Measurements from ENCODE around the gene LTO1. TPM values are rescaled to one million over a fixed set of nuclear protein-coding genes. Genes with fewer than 3 reads are reported as not detected.

LTO1 gene
- total RNA-seq, 6 experiments from 2014 or later, result 23.2 to 28.5 (median 25.6) TPM

DNA sequence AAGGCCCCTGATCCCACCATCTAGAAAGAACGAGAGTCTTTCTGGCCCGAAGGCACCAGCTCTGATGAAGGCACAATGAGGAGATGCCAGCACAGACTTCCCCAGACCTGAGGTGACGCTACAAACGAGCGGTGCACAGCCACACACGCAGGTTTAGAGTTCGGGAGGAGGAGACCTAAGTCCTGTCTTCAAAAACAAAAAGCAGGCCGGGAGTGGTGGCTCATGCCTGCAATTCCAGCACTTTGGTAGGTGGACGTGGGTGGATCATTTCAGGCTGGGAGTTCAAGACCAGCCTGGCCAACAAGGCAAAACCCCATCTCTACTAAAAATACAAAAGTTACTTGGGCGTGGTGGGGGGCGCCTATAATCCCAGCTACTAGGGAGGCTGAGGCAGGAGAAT lies 9.5 kb downstream of the LTO1 start:
- no peak for TF ChIP-seq CTCF (IDR thresholded peaks at IDR 0.05)
- Mint-ChIP-seq H3K27ac (no peak overlapping the region), H3K36me3 (ENCODE audit: low read depth) (peaks cover 39% of the 10 kb centered on the region), H3K4me3 (no peak overlapping the region), H3K4me1 (ENCODE audit: low read depth) (peaks cover 15% of the 10 kb centered on the region), H3K27me3 (ENCODE audit: insufficient read depth) (peaks cover 9% of the 10 kb centered on the region), H3K9me3 (no peaks in the 10 kb centered on the region)
- no peak for DNase-seq

DNA sequence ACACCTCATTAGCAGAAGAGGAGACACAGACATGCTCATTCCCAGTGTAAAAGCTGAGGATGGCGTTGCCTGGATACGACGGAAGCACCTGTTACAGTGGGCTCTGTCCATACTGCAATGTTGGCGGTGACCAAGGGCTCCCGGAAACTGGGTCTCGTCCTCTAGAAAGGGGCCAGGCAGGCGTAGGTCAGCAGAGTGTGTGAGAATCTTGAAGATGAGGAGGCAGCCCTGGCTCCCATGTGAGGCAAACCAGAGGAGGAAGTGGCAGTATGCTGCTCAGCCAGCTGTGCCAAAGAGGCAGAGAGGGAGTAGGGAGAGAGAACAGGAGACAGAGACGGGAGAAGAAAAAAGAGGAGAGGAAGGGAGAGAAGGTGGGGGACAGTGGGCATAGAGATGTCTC lies 10.3 kb downstream of the LTO1 start:
- TF ChIP-seq CTCF (IDR thresholded peaks at IDR 0.05), result no peak
- no peaks in the 10 kb centered on the region for H3K9me3 Mint-ChIP-seq
- H3K4me1 Mint-ChIP-seq (ENCODE audit: low read depth), result peaks cover 7% of the 10 kb centered on the region
- no peak overlapping the region for H3K4me3 Mint-ChIP-seq
- H3K27me3 Mint-ChIP-seq (ENCODE audit: insufficient read depth), result peaks cover 12% of the 10 kb centered on the region
- peaks cover 31% of the 10 kb centered on the region for H3K36me3 Mint-ChIP-seq (ENCODE audit: low read depth)
- no peak for DNase-seq
- H3K27ac Mint-ChIP-seq, result no peak overlapping the region

DNA sequence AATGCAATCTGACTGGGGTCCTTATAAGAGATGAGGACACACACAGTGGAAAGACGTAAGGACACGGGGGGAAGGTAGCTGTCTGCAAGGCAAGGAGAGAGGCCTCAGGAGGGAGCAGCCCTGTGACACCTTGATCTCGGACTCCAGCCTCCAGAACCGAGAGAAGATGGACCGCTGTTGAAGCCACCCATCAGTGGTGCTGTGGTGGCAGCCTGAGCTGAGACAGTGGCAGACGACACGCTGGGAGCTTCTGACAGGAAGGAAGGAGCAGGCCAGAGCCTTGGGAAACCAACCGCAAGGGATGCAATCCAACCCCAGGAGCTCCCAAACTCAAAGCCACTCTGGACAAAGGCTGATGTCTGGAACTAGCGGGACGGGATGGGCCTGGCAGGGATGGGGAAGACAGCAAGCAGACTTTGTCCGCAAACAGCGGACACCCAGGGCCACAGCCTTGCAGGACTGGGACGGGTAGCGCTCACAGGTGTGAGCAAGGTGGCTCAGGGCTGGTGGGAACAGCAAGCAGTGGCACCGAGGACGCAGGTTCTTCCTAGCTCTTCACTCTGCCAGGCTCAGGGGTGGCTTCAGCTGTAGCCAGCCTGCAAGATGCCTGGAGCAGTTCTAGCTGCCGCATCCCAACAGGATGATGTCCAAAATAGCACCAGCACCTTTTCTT lies 10.9 kb downstream of the LTO1 start:
- Mint-ChIP-seq H3K27me3 (ENCODE audit: insufficient read depth) (peaks cover 18% of the 10 kb centered on the region), H3K9me3 (no peaks in the 10 kb centered on the region), H3K27ac (no peak overlapping the region), H3K4me3 (no peak overlapping the region), H3K4me1 (ENCODE audit: low read depth) (peaks cover 6% of the 10 kb centered on the region; the same call in 1 of the 2 replicates), H3K36me3 (ENCODE audit: low read depth) (peaks cover 30% of the 10 kb centered on the region)
- DNase-seq, result no peak
- no peak for TF ChIP-seq CTCF (IDR thresholded peaks at IDR 0.05)

DNA sequence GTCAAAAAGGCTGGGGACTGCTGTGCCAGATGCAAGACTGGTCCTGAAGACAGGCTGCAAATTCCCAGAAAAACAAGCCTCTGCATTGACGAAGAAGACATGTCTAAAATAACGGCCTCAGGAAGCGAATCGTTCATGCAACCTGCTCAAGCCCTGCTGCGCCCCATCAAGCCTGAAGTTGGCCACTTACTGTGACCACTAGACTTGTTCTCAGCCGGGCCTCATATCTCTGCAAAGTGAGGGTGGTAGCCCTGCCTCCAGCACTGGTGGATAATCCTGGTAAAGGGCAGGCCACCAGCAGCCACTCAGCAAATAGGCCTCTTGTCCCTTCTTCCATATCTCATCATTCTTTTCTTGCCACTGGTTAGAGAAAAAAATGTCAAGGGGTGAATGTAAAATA lies 11.8 kb downstream of the LTO1 start:
- Mint-ChIP-seq H3K27me3 (ENCODE audit: insufficient read depth) (peaks cover 20% of the 10 kb centered on the region), H3K9me3 (no peaks in the 10 kb centered on the region), H3K36me3 (ENCODE audit: low read depth) (peaks cover 27% of the 10 kb centered on the region), H3K4me1 (ENCODE audit: low read depth) (peaks cover 6% of the 10 kb centered on the region; the same call in 1 of the 2 replicates), H3K4me3 (no peak overlapping the region), H3K27ac (no peak overlapping the region; the same call in 1 of the 2 replicates)
- TF ChIP-seq CTCF (IDR thresholded peaks at IDR 0.05), result no peak
- no peak for DNase-seq

DNA sequence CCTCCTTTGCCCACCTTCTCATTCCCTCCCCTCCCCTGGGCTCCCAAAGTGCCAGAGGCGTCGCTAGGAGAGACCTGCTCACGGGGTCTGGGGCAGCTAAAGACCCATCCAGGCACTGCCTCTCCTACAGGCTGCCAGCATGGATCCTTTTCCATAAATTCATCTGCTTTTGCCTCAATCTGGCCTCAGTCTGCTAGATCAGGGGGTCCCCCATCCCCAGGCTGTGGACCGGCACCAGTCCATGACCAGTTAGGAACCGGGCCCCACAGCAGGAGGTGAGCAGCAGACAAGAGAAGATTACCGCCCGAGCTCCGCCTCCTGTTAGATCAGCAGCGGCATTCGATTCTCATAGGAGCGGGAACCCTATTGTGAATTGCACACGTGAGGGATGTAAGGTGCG lies 12.3 kb downstream of the LTO1 start:
- Mint-ChIP-seq H3K4me3 (no peak overlapping the region), H3K36me3 (ENCODE audit: low read depth) (peaks cover 25% of the 10 kb centered on the region), H3K27me3 (ENCODE audit: insufficient read depth) (peaks cover 24% of the 10 kb centered on the region), H3K27ac (no peak overlapping the region; the same call in 1 of the 2 replicates), H3K9me3 (no peaks in the 10 kb centered on the region), H3K4me1 (ENCODE audit: low read depth) (peaks cover 6% of the 10 kb centered on the region; the same call in 1 of the 2 replicates)
- no peak for DNase-seq
- no peak for TF ChIP-seq CTCF (IDR thresholded peaks at IDR 0.05)
